PFSK-1 (cell line): ENCODE data around the gene HSPA12A.

Experiments
- FOXP2 ChIP-seq: optimal IDR thresholded peaks from 2 replicates; pipeline ENCODE3; 2011; ENCODE audit warnings: borderline replicate concordance, control low read depth, inconsistent platforms; ENCODE audit not compliant: insufficient read depth; ENCODE audit errors: extremely low read length, extremely low read depth
- POLR2AphosphoS5 ChIP-seq: IDR thresholded peaks from 2 replicates; pipeline ENCODE4 v1.6.1; 2012; ENCODE audit warnings: low read depth, mild to moderate bottlenecking, control low read depth, low read length, moderate library complexity
- SIN3A ChIP-seq: IDR thresholded peaks from 2 replicates; pipeline ENCODE4 v1.6.1; 2012; ENCODE audit warnings: mild to moderate bottlenecking, low read length, moderate library complexity, borderline replicate concordance; ENCODE audit not compliant: insufficient read depth
- TAF1 ChIP-seq: IDR thresholded peaks from 2 replicates; pipeline ENCODE4 v1.6.1; 2012; ENCODE audit warnings: low read length, control low read depth, borderline replicate concordance; ENCODE audit not compliant: insufficient read depth
- TF ChIP-seq, protein P1 (sequence below), 2 experiments: IDR thresholded peaks; 2 replicates each; pipeline versions ENCODE4 v1.6.1 to v1.8.0; 2011 to 2012; ENCODE audit warnings: low read depth in 2 of 2, low read length in 2 of 2, control low read depth in 1 of 2, inconsistent platforms in 1 of 2, mild to moderate bottlenecking in 1 of 2, moderate library complexity in 1 of 2; ENCODE audit not compliant: insufficient read depth in 1 of 2

The HSPA12A gene

DNA sequence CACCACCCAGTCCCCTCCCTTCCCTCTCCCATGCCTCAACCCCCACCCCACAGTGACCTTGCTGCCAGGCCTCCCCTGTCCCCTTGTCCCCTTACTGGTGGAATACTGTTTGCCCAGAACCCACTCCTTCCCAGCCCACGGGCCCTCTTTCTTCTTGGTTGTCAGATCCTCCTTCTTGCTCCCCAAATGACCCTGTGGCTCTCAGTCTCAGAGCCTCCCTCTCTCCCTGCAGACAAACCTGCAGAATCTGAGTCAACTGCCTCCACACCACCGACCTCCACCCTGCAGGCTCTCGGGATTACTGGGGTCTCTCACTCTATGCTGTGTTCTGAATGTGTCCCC lies 47.5 kb downstream of the HSPA12A start:
- TF ChIP-seq POLR2AphosphoS5 = no peak
- TF ChIP-seq, protein P1, sequence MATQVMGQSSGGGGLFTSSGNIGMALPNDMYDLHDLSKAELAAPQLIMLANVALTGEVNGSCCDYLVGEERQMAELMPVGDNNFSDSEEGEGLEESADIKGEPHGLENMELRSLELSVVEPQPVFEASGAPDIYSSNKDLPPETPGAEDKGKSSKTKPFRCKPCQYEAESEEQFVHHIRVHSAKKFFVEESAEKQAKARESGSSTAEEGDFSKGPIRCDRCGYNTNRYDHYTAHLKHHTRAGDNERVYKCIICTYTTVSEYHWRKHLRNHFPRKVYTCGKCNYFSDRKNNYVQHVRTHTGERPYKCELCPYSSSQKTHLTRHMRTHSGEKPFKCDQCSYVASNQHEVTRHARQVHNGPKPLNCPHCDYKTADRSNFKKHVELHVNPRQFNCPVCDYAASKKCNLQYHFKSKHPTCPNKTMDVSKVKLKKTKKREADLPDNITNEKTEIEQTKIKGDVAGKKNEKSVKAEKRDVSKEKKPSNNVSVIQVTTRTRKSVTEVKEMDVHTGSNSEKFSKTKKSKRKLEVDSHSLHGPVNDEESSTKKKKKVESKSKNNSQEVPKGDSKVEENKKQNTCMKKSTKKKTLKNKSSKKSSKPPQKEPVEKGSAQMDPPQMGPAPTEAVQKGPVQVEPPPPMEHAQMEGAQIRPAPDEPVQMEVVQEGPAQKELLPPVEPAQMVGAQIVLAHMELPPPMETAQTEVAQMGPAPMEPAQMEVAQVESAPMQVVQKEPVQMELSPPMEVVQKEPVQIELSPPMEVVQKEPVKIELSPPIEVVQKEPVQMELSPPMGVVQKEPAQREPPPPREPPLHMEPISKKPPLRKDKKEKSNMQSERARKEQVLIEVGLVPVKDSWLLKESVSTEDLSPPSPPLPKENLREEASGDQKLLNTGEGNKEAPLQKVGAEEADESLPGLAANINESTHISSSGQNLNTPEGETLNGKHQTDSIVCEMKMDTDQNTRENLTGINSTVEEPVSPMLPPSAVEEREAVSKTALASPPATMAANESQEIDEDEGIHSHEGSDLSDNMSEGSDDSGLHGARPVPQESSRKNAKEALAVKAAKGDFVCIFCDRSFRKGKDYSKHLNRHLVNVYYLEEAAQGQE (IDR thresholded peaks at IDR 0.05; ENCODE audit: insufficient read depth in 1 of 2, low read depth in 2 of 2, low read length in 2 of 2) = no peak
- TF ChIP-seq FOXP2 = no peak
- TF ChIP-seq SIN3A = no peak
- no peak for TF ChIP-seq TAF1

GRCh38 chr10:116694243-116694926 lies 48.0 kb downstream of the HSPA12A start:
- TF ChIP-seq POLR2AphosphoS5 = no peak
- no peak for TF ChIP-seq SIN3A
- no peak for TF ChIP-seq FOXP2
- TF ChIP-seq, protein P1 (IDR thresholded peaks at IDR 0.05; ENCODE audit: insufficient read depth in 1 of 2, low read depth in 2 of 2, low read length in 2 of 2) = no peak
- TF ChIP-seq TAF1 = no peak

DNA sequence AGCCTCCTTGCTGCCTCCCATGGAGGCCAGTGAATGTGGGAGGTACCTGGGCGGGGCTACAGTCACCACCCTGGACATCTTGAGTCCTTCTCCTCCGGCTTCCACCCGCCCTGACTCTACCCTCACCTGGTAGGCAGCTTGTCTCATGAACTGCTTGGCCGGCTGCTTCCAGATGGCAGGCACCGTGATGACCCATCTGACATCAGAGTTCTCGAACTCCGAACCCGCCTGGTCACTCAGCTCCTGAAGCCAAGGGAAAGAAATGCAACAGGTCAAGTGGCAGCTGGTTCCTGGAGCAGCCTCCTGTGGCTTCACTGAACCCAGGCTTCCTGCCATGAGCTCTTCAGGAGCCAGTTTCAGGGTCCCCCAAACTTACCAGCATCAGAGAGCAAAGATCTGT lies 50.1 kb downstream of the HSPA12A start:
- TF ChIP-seq, protein P1 (IDR thresholded peaks at IDR 0.05; ENCODE audit: insufficient read depth in 1 of 2, low read depth in 2 of 2, low read length in 2 of 2) = no peak
- no peak for TF ChIP-seq SIN3A
- no peak for TF ChIP-seq TAF1
- TF ChIP-seq POLR2AphosphoS5 = no peak
- no peak for TF ChIP-seq FOXP2

- TF ChIP-seq, protein P1 (IDR thresholded peaks at IDR 0.05; ENCODE audit: insufficient read depth in 1 of 2, low read depth in 2 of 2, low read length in 2 of 2) = no peak
- no peak for TF ChIP-seq TAF1
- TF ChIP-seq FOXP2 = no peak
- TF ChIP-seq POLR2AphosphoS5 = no peak
- TF ChIP-seq SIN3A = no peak
Measured at GRCh38 chr10:116691635-116692034, 50.7 kb downstream of the HSPA12A start.
